WTC11 (cell line): Measurements from ENCODE around the gene MAPK8IP2. TPM values are rescaled to one million over a fixed set of nuclear protein-coding genes. Genes with fewer than 3 reads are reported as not detected.

ENCODE experiments used
- ATAC-seq: fragments of 200-7000 bp; cut with Tn5 transposase; 2 replicates; pipeline ENCODE4 v1.10.0; 2021; ENCODE audit warnings: mild to moderate bottlenecking, moderate library complexity
- CTCF ChIA-PET: fragments of 300-600 bp; sonication (Branson Sonifier 250); formaldehyde crosslinking; loops from one replicate; lab custom pipeline; 2021; ENCODE audit warnings: antibody characterized with exemption; lab: Charles Lee
- POLR2A ChIA-PET: fragments of 350-600 bp; sonication (Branson Sonifier 250); formaldehyde crosslinking; loops from one replicate; lab custom pipeline; 2021; ENCODE audit warnings: antibody characterized with exemption; lab: Charles Lee
- DNase-seq: peaks from one replicate; pipeline ENCODE4 v3.0.0; 2021; ENCODE audit warnings: low spot score
- H3K27ac Mint-ChIP-seq: 2 replicates; pipeline ENCODE4 v1.8.0; 2021; ENCODE audit warnings: mixed read lengths
- H3K27me3 Mint-ChIP-seq: 2 replicates; pipeline ENCODE4 v1.8.0; 2021; ENCODE audit warnings: low read depth, mild to moderate bottlenecking, moderate library complexity, mixed read lengths
- H3K36me3 Mint-ChIP-seq: 2 replicates; pipeline ENCODE4 v1.8.0; 2021; ENCODE audit warnings: mixed read lengths
- H3K4me1 Mint-ChIP-seq: 2 replicates; pipeline ENCODE4 v1.8.0; 2022; ENCODE audit warnings: mixed read lengths
- H3K4me3 Mint-ChIP-seq: 2 replicates; pipeline ENCODE4 v1.8.0; 2021; ENCODE audit warnings: mild to moderate bottlenecking, moderate library complexity, mixed read lengths
- H3K9me3 Mint-ChIP-seq: 2 replicates; pipeline ENCODE4 v1.8.0; 2021; ENCODE audit warnings: mixed read lengths
- ATF1 ChIP-seq: sonication (generic); formaldehyde crosslinking; IDR thresholded peaks from 2 replicates; pipeline ENCODE4 v1.8.1; 2023; ENCODE audit warnings: mild to moderate bottlenecking, moderate library complexity, missing genetic modification reagents
- SMAD3 ChIP-seq: sonication (generic); formaldehyde crosslinking; IDR thresholded peaks from 2 replicates; pipeline ENCODE4 v1.8.0; 2022; ENCODE audit warnings: missing genetic modification reagents, mild to moderate bottlenecking, borderline replicate concordance
- ZBTB21 ChIP-seq: sonication (generic); formaldehyde crosslinking; IDR thresholded peaks from 2 replicates; pipeline ENCODE4 v1.8.1; 2023; ENCODE audit warnings: mild to moderate bottlenecking, missing genetic modification reagents, borderline replicate concordance
- ZNF138 ChIP-seq: sonication (generic); formaldehyde crosslinking; conservative IDR thresholded peaks from 2 replicates; pipeline ENCODE4 v1.8.1; 2022; ENCODE audit warnings: mild to moderate bottlenecking, moderate library complexity, missing genetic modification reagents
- ZNF263 ChIP-seq: sonication (generic); formaldehyde crosslinking; IDR thresholded peaks from 2 replicates; pipeline ENCODE4 v1.8.1; 2022; ENCODE audit warnings: low read depth, mild to moderate bottlenecking, moderate library complexity, missing genetic modification reagents
- ZNF317 ChIP-seq: sonication (generic); formaldehyde crosslinking; IDR thresholded peaks from 2 replicates; pipeline ENCODE4 v1.8.1; 2023; ENCODE audit warnings: low read depth, mild to moderate bottlenecking, moderate library complexity, missing genetic modification reagents, borderline replicate concordance
- total RNA-seq: library from RNA; stranded (reverse); gene quantifications from 3 replicates; pipeline ENCODE4 v1.2.3, GENCODE V29; 2021
- TF ChIP-seq, protein P1 (sequence below): sonication (generic); formaldehyde crosslinking; IDR thresholded peaks from 2 replicates; pipeline ENCODE4 v1.8.0; 2023; ENCODE audit warnings: missing genetic modification reagents
- TF ChIP-seq, protein P2 (sequence below): sonication (generic); formaldehyde crosslinking; IDR thresholded peaks from 2 replicates; pipeline ENCODE4 v1.8.1; 2022; ENCODE audit warnings: missing genetic modification reagents, borderline replicate concordance
- TF ChIP-seq, protein P3 (sequence below): sonication (generic); formaldehyde crosslinking; IDR thresholded peaks from 2 replicates; pipeline ENCODE4 v1.8.0; 2022; ENCODE audit warnings: mild to moderate bottlenecking, missing genetic modification reagents
- TF ChIP-seq, protein P4 (sequence below): sonication (generic); formaldehyde crosslinking; IDR thresholded peaks from 2 replicates; pipeline ENCODE4 v1.8.0; 2022; ENCODE audit warnings: mild to moderate bottlenecking, missing genetic modification reagents
- TF ChIP-seq, protein P5 (sequence below): fragments of 200-600 bp; IDR thresholded peaks from 2 replicates; pipeline ENCODE4 v1.8.0; 2022; ENCODE audit warnings: antibody characterized with exemption
- TF ChIP-seq, protein P6 (sequence below): sonication (generic); formaldehyde crosslinking; IDR thresholded peaks from 2 replicates; pipeline ENCODE4 v1.8.0; 2022; ENCODE audit warnings: mild to moderate bottlenecking, missing genetic modification reagents
- TF ChIP-seq, protein P7 (sequence below): sonication (generic); formaldehyde crosslinking; IDR thresholded peaks from 2 replicates; pipeline ENCODE4 v1.8.1; 2022; ENCODE audit warnings: low read depth, missing genetic modification reagents, borderline replicate concordance
- TF ChIP-seq, protein P8 (sequence below): sonication (generic); formaldehyde crosslinking; IDR thresholded peaks from 2 replicates; pipeline ENCODE4 v1.8.1; 2022; ENCODE audit warnings: mild to moderate bottlenecking, moderate library complexity, missing genetic modification reagents
- TF ChIP-seq, protein P9 (sequence below): sonication (generic); formaldehyde crosslinking; IDR thresholded peaks from 2 replicates; pipeline ENCODE4 v1.8.1; 2023; ENCODE audit warnings: mild to moderate bottlenecking, missing genetic modification reagents, borderline replicate concordance

The MAPK8IP2 gene
- total RNA-seq, 1 experiment from 2014 or later, result 4.9 TPM

DNA sequence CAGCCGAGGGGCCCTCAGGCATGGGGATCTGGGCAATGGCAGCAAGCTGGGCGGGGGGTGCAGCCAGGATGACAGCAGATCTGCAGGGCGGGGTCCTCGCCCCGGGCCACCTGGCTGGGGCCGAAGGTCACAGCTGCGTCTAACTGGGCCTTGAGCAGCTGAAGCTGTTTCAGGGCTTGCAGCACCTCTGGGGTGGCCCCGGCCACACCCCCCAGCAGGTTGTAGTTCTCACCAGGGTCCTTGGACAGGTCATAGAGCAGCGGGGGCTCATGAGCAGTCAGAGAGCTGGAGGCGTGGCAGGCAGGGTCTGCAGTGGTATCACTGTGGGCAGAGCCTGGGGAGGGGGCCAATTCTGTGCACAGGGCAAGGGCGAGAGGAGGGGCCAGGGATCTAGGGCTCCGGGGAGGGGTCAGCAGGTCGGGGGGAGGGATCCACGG is 24.6 kb downstream of the MAPK8IP2 start:
- Mint-ChIP-seq H3K4me3 (no peak overlapping the region), H3K27me3 (peaks cover 24% of the 10 kb centered on the region), H3K9me3 (no peaks in the 10 kb centered on the region), H3K27ac (no peak overlapping the region), H3K36me3 (no peaks in the 10 kb centered on the region), H3K4me1 (peaks cover 27% of the 10 kb centered on the region)
- TF ChIP-seq, protein P1, sequence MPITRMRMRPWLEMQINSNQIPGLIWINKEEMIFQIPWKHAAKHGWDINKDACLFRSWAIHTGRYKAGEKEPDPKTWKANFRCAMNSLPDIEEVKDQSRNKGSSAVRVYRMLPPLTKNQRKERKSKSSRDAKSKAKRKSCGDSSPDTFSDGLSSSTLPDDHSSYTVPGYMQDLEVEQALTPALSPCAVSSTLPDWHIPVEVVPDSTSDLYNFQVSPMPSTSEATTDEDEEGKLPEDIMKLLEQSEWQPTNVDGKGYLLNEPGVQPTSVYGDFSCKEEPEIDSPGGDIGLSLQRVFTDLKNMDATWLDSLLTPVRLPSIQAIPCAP (CRISPR knock-in tag), result no peak
- TF ChIP-seq ATF1 (CRISPR knock-in tag) (no peak), ZNF317 (CRISPR knock-in tag) (no peak), ZBTB21 (no peak), SMAD3 (CRISPR knock-in tag) (no peak), ZNF138 (no peak), ZNF263 (CRISPR knock-in tag) (no peak)
- TF ChIP-seq, protein P2, sequence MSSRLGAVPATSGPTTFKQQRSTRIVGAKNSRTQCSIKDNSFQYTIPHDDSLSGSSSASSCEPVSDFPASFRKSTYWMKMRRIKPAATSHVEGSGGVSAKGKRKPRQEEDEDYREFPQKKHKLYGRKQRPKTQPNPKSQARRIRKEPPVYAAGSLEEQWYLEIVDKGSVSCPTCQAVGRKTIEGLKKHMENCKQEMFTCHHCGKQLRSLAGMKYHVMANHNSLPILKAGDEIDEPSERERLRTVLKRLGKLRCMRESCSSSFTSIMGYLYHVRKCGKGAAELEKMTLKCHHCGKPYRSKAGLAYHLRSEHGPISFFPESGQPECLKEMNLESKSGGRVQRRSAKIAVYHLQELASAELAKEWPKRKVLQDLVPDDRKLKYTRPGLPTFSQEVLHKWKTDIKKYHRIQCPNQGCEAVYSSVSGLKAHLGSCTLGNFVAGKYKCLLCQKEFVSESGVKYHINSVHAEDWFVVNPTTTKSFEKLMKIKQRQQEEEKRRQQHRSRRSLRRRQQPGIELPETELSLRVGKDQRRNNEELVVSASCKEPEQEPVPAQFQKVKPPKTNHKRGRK (CRISPR knock-in tag), result no peak
- TF ChIP-seq, protein P3, sequence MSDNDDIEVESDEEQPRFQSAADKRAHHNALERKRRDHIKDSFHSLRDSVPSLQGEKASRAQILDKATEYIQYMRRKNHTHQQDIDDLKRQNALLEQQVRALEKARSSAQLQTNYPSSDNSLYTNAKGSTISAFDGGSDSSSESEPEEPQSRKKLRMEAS, result no peak
- TF ChIP-seq, protein P4, sequence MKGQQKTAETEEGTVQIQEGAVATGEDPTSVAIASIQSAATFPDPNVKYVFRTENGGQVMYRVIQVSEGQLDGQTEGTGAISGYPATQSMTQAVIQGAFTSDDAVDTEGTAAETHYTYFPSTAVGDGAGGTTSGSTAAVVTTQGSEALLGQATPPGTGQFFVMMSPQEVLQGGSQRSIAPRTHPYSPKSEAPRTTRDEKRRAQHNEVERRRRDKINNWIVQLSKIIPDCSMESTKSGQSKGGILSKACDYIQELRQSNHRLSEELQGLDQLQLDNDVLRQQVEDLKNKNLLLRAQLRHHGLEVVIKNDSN (CRISPR knock-in tag), result no peak
- TF ChIP-seq, protein P5, sequence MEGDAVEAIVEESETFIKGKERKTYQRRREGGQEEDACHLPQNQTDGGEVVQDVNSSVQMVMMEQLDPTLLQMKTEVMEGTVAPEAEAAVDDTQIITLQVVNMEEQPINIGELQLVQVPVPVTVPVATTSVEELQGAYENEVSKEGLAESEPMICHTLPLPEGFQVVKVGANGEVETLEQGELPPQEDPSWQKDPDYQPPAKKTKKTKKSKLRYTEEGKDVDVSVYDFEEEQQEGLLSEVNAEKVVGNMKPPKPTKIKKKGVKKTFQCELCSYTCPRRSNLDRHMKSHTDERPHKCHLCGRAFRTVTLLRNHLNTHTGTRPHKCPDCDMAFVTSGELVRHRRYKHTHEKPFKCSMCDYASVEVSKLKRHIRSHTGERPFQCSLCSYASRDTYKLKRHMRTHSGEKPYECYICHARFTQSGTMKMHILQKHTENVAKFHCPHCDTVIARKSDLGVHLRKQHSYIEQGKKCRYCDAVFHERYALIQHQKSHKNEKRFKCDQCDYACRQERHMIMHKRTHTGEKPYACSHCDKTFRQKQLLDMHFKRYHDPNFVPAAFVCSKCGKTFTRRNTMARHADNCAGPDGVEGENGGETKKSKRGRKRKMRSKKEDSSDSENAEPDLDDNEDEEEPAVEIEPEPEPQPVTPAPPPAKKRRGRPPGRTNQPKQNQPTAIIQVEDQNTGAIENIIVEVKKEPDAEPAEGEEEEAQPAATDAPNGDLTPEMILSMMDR, result no peak
- TF ChIP-seq, protein P6, sequence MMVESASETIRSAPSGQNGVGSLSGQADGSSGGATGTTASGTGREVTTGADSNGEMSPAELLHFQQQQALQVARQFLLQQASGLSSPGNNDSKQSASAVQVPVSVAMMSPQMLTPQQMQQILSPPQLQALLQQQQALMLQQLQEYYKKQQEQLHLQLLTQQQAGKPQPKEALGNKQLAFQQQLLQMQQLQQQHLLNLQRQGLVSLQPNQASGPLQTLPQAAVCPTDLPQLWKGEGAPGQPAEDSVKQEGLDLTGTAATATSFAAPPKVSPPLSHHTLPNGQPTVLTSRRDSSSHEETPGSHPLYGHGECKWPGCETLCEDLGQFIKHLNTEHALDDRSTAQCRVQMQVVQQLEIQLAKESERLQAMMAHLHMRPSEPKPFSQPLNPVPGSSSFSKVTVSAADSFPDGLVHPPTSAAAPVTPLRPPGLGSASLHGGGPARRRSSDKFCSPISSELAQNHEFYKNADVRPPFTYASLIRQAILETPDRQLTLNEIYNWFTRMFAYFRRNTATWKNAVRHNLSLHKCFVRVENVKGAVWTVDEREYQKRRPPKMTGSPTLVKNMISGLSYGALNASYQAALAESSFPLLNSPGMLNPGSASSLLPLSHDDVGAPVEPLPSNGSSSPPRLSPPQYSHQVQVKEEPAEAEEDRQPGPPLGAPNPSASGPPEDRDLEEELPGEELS (CRISPR knock-in tag), result no peak
- TF ChIP-seq, protein P7, sequence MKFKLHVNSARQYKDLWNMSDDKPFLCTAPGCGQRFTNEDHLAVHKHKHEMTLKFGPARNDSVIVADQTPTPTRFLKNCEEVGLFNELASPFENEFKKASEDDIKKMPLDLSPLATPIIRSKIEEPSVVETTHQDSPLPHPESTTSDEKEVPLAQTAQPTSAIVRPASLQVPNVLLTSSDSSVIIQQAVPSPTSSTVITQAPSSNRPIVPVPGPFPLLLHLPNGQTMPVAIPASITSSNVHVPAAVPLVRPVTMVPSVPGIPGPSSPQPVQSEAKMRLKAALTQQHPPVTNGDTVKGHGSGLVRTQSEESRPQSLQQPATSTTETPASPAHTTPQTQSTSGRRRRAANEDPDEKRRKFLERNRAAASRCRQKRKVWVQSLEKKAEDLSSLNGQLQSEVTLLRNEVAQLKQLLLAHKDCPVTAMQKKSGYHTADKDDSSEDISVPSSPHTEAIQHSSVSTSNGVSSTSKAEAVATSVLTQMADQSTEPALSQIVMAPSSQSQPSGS, result no peak
- TF ChIP-seq, protein P8, sequence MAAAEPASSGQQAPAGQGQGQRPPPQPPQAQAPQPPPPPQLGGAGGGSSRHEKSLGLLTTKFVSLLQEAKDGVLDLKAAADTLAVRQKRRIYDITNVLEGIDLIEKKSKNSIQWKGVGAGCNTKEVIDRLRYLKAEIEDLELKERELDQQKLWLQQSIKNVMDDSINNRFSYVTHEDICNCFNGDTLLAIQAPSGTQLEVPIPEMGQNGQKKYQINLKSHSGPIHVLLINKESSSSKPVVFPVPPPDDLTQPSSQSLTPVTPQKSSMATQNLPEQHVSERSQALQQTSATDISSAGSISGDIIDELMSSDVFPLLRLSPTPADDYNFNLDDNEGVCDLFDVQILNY (CRISPR knock-in tag), result no peak
- TF ChIP-seq, protein P9, sequence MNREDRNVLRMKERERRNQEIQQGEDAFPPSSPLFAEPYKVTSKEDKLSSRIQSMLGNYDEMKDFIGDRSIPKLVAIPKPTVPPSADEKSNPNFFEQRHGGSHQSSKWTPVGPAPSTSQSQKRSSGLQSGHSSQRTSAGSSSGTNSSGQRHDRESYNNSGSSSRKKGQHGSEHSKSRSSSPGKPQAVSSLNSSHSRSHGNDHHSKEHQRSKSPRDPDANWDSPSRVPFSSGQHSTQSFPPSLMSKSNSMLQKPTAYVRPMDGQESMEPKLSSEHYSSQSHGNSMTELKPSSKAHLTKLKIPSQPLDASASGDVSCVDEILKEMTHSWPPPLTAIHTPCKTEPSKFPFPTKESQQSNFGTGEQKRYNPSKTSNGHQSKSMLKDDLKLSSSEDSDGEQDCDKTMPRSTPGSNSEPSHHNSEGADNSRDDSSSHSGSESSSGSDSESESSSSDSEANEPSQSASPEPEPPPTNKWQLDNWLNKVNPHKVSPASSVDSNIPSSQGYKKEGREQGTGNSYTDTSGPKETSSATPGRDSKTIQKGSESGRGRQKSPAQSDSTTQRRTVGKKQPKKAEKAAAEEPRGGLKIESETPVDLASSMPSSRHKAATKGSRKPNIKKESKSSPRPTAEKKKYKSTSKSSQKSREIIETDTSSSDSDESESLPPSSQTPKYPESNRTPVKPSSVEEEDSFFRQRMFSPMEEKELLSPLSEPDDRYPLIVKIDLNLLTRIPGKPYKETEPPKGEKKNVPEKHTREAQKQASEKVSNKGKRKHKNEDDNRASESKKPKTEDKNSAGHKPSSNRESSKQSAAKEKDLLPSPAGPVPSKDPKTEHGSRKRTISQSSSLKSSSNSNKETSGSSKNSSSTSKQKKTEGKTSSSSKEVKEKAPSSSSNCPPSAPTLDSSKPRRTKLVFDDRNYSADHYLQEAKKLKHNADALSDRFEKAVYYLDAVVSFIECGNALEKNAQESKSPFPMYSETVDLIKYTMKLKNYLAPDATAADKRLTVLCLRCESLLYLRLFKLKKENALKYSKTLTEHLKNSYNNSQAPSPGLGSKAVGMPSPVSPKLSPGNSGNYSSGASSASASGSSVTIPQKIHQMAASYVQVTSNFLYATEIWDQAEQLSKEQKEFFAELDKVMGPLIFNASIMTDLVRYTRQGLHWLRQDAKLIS (CRISPR knock-in tag), result no peak
- ATAC-seq (no peak), DNase-seq (no peak)
- ChIA-PET POLR2A (no interaction called here), CTCF (interaction anchor here (0.6 to 4.5 kb wide), 6 partner anchors 16 to 73 kb away, joined by 3 to 78 read pairs (median 18); partner anchors contain the start of gene SYCE3)
